K562 (cell line): ENCODE data around the gene SEC11A. TPM values are rescaled to one million over a fixed set of nuclear protein-coding genes. Genes with fewer than 3 reads are reported as not detected.
A peak's percentile ranks its signal among the peaks of the same experiment; 100 is the strongest.

ENCODE experiments used
- ARID4B ChIP-seq: sonication (generic); formaldehyde crosslinking; IDR thresholded peaks from 2 replicates; pipeline ENCODE4 v1.8.0; 2022; ENCODE audit warnings: mild to moderate bottlenecking, missing genetic modification reagents
- BRD4 ChIP-seq: fragments of 200-600 bp; sonication (generic); IDR thresholded peaks from 2 replicates; pipeline ENCODE4 v1.6.1; 2017; ENCODE audit warnings: inconsistent platforms
- GMEB1 ChIP-seq: fragments of 250-450 bp; sonication (Bioruptor Pico); IDR thresholded peaks from 2 replicates; pipeline ENCODE4 v1.4.0; 2020; ENCODE audit warnings: mild to moderate bottlenecking
- HDAC6 ChIP-seq: IDR thresholded peaks from 2 replicates; pipeline ENCODE4 v1.6.1; 2012; ENCODE audit warnings: low read depth, mild to moderate bottlenecking, control low read depth, inconsistent platforms, low read length, moderate library complexity
- HNRNPL ChIP-seq: fragments of 200-400 bp; formaldehyde crosslinking; IDR thresholded peaks from 2 replicates; pipeline ENCODE4 v1.6.1; 2017; ENCODE audit warnings: low read depth, mild to moderate bottlenecking, low read length
- KDM5B ChIP-seq: fragments of 200-600 bp; sonication (generic); IDR thresholded peaks from 2 replicates; pipeline ENCODE4 v1.6.1; 2012; ENCODE audit warnings: low read depth, mild to moderate bottlenecking, moderate library complexity, low read length, control low read depth, inconsistent platforms; ENCODE audit not compliant: insufficient replicate concordance
- L3MBTL2 ChIP-seq: fragments of 450-650 bp; IDR thresholded peaks from 2 replicates; pipeline ENCODE4 v1.6.1; 2016; ENCODE audit warnings: mild to moderate bottlenecking, moderate library complexity
- MNT ChIP-seq, 2 experiments: fragments of 450-650 bp; conservative IDR thresholded peaks; 2 replicates each; pipeline ENCODE4 v1.6.1; 2017; ENCODE audit warnings: mild to moderate bottlenecking in 2 of 2, moderate library complexity in 2 of 2
- NONO ChIP-seq, 2 experiments: fragments of 200-400 bp in 1 of 2; fragments of 450-650 bp in 1 of 2; formaldehyde crosslinking in 1 of 2; IDR thresholded peaks; 2 replicates each; pipeline ENCODE4 v1.6.1; 2017; ENCODE audit warnings: low read depth in 2 of 2, mild to moderate bottlenecking in 2 of 2, moderate library complexity in 2 of 2, low read length in 1 of 2
- RBBP5 ChIP-seq: fragments of 200-600 bp; sonication (generic); IDR thresholded peaks from 2 replicates; pipeline ENCODE4 v1.6.1; 2012; ENCODE audit warnings: borderline replicate concordance, mild to moderate bottlenecking, low read length, control low read depth, inconsistent platforms; ENCODE audit not compliant: insufficient read depth, poor library complexity, severe bottlenecking
- SAFB ChIP-seq: fragments of 200-400 bp; formaldehyde crosslinking; IDR thresholded peaks from 2 replicates; pipeline ENCODE4 v1.6.1; 2017; ENCODE audit warnings: low read depth, low read length, borderline replicate concordance
- SNIP1 ChIP-seq: fragments of 450-650 bp; IDR thresholded peaks from 2 replicates; pipeline ENCODE4 v1.7.1; 2017; ENCODE audit warnings: low read depth, mild to moderate bottlenecking
- SP1 ChIP-seq: sonication (generic); formaldehyde crosslinking; IDR thresholded peaks from 2 replicates; pipeline ENCODE4 v1.8.1; 2022; ENCODE audit warnings: mild to moderate bottlenecking, missing genetic modification reagents
- XRCC4 ChIP-seq: IDR thresholded peaks from one replicate; pipeline ENCODE4 v1.6.1; 2011; ENCODE audit not compliant: insufficient read depth, insufficient read length; ENCODE audit errors: extremely low read depth
- ZBTB33 ChIP-seq: sonication (generic); formaldehyde crosslinking; IDR thresholded peaks from 2 replicates; pipeline ENCODE4 v1.8.1; 2023; ENCODE audit warnings: mild to moderate bottlenecking, missing genetic modification reagents
- polyA plus RNA-seq, 8 experiments: library from polyadenylated mRNA; depleted of rRNA in 4 of 8; stranded (reverse) in 5 of 8; unstranded in 3 of 8; fragments of >200 nt; fragmentation: Nextera tagmentation in 2 of 8; fragmentation: Illumina TruSeq in 1 of 8; extraction: Ambion mirVana in 2 of 8; extraction: Trizol in 1 of 8; gene quantifications; 2 replicates each; pipeline versions ENCODE4 v1.2.1 to v1.2.3, GENCODE V29; 2011 to 2014; ENCODE audit warnings: inconsistent platforms in 1 of 8, missing spikeins in 1 of 8
- total RNA-seq, 7 experiments: library from RNA; depleted of rRNA in 6 of 7; stranded (reverse); fragments of >200 nt in 6 of 7; fragmentation: Illumina TruSeq in 2 of 7; extraction: Trizol in 2 of 7; gene quantifications; 2 replicates each; pipeline versions ENCODE4 v1.2.1 to v1.2.3, GENCODE V29; 2011 to 2021; ENCODE audit warnings: low replicate concordance in 1 of 7

The SEC11A gene
- total and polyA plus RNA-seq, 9 of the 15 experiments (the other 6 are each of a cell fraction or from before 2014, with no cell fraction given): 175 to 310 (median 229) TPM

- TF ChIP-seq GMEB1 (CRISPR knock-in tag) (no peak), SAFB (no peak; the same call in 1 of the 2 replicates), HDAC6 (peak; percentile 24; the same call in 1 of the 2 replicates), MNT (conservative IDR thresholded peaks at IDR 0.05) (peak in 1 of 2 experiments; percentile 58; a peak in 2 of 4 replicates), KDM5B (peak; percentile 68), L3MBTL2 (peak; percentile 30; the same call in 1 of the 2 replicates), SNIP1 (peak; percentile 91), NONO (IDR thresholded peaks at IDR 0.05; ENCODE audit: low read depth in 2 of 2, low read length in 1 of 2) (peak in 1 of 2 experiments; percentile 44; a peak in 2 of 4 replicates), ZBTB33 (CRISPR knock-in tag) (peak; percentile 23; the same call in 1 of the 2 replicates), BRD4 (0 out of 2 replicates have a peak, but pooled peaks have one; percentile 34), RBBP5 (peak; percentile 95), HNRNPL (peak; percentile 36; the same call in 1 of the 2 replicates), XRCC4 (no peak), SP1 (CRISPR knock-in tag) (0 out of 2 replicates have a peak, but pooled peaks have one; percentile 30), ARID4B (CRISPR knock-in tag) (peak; percentile 78)
Measured at GRCh38 chr15:84633311-84634227, 82.4 kb downstream of the SEC11A start (continued).
